Uterus (tissue), 4 donors: ENCODE results near the gene OR56A5. TPM values are rescaled to one million over a fixed set of nuclear protein-coding genes. Genes with fewer than 3 reads are reported as not detected.

Experiments
- DNase-seq, 2 donors: peaks; one replicate each; pipeline ENCODE4 v3.0.0-alpha.2; 2019 to 2020
- H3K27ac ChIP-seq, 2 donors: fragments of 200-600 bp; sonication (generic); 1 replicate in 1 of 2; 2 replicates in 1 of 2; pipeline ENCODE4 v1.5.1; 2016 to 2018
- H3K27me3 ChIP-seq, 2 donors: fragments of 200-600 bp; sonication (generic); one replicate each; pipeline ENCODE4 v1.5.1; 2018 to 2019; ENCODE audit warnings: control low read depth in 1 of 2
- H3K36me3 ChIP-seq, 2 donors: fragments of 200-600 bp; sonication (generic); one replicate each; pipeline ENCODE4 v1.5.1; 2019; ENCODE audit warnings: control low read depth in 1 of 2
- H3K4me1 ChIP-seq, 2 donors: fragments of 200-600 bp; sonication (generic); one replicate each; pipeline ENCODE4 v1.5.1; 2018 to 2019; ENCODE audit warnings: control low read depth in 1 of 2
- H3K4me3 ChIP-seq, 2 donors: fragments of 200-600 bp; sonication (generic); 1 replicate in 1 of 2; 2 replicates in 1 of 2; pipeline ENCODE4 v1.5.1; 2018 to 2019; ENCODE audit warnings: mild to moderate bottlenecking in 1 of 2
- H3K9me3 ChIP-seq, 2 donors: fragments of 200-600 bp; sonication (generic); one replicate each; pipeline ENCODE4 v1.5.1; 2019; ENCODE audit warnings: control low read depth in 1 of 2
- CTCF ChIP-seq, 4 experiments: fragments of 200-600 bp in 2 of 4; fragments of 450-650 bp in 2 of 4; sonication (generic) in 2 of 4; IDR thresholded peaks; one replicate each; pipeline ENCODE4 v1.5.1; 2016 to 2019; ENCODE audit warnings: antibody characterized with exemption in 4 of 4, mild to moderate bottlenecking in 2 of 4, moderate library complexity in 1 of 4
- POLR2A ChIP-seq, 2 donors: fragments of 450-650 bp; IDR thresholded peaks; one replicate each; pipeline ENCODE4 v1.6.1; 2016; ENCODE audit warnings: antibody characterized with exemption in 2 of 2, mild to moderate bottlenecking in 1 of 2, moderate library complexity in 1 of 2
- intact Hi-C: fragments of 100-400 bp; cut with DNase I; formaldehyde crosslinking; loops from one replicate; pipeline ENCODE4 v1.15.1; 2023; ENCODE audit warnings: low total_unique reads
- total RNA-seq, 4 donors: library from RNA; depleted of rRNA in 3 of 4; stranded (reverse); fragments of >200 nt in 3 of 4; gene quantifications; one replicate each; pipeline versions ENCODE4 v1.1.0 to v1.2.4, GENCODE V29; 2014 to 2023
- donor health status: DM: yes; HTN: yes; CAD: no.

The OR56A5 gene
- total RNA-seq, 4 donors from 2014 or later, result not detected

- Histone ChIP-seq H3K4me1 (no peaks in the 10 kb centered on the region), H3K36me3 (no peaks in the 10 kb centered on the region), H3K27ac (no peak overlapping the region), H3K9me3 (no peaks in the 10 kb centered on the region), H3K27me3 (no peaks in the 10 kb centered on the region), H3K4me3 (no peak overlapping the region)
- intact Hi-C loops, result no loop called here
- no peak for DNase-seq
- TF ChIP-seq CTCF (IDR thresholded peaks at IDR 0.05) (no peak), POLR2A (IDR thresholded peaks at IDR 0.05) (no peak)
Measured at GRCh38 chr11:6002202-6002699, 34.0 kb upstream of the OR56A5 start.

DNA sequence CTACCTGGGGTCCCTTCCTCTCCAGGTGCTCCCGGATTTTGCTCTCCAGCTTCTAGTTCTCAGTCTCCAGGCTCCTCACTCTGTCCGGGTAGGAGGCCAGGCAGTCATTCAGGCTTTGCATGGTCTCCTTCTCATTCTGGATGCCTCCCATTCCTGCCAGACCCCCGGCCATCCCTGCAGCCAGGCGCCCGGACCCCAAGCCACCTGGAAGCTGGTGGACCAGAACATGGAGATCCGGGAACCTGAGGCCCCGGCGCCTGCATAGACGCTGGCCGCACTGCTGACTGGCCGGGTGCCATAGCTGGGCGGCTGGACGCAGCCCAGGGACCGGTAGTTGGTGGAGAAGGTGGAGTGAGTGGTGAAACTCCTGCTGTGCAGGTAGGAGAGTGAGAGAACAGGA is 26.5 kb upstream of the OR56A5 start:
- no peaks in the 10 kb centered on the region for H3K4me1 ChIP-seq
- no peak overlapping the region for H3K27ac ChIP-seq
- no peaks in the 10 kb centered on the region for H3K27me3 ChIP-seq
- intact Hi-C loops, result no loop called here
- no peaks in the 10 kb centered on the region for H3K9me3 ChIP-seq
- TF ChIP-seq POLR2A (IDR thresholded peaks at IDR 0.05) (no peak), CTCF (IDR thresholded peaks at IDR 0.05) (no peak)
- no peak overlapping the region for H3K4me3 ChIP-seq
- no peaks in the 10 kb centered on the region for H3K36me3 ChIP-seq
- no peak for DNase-seq

DNA sequence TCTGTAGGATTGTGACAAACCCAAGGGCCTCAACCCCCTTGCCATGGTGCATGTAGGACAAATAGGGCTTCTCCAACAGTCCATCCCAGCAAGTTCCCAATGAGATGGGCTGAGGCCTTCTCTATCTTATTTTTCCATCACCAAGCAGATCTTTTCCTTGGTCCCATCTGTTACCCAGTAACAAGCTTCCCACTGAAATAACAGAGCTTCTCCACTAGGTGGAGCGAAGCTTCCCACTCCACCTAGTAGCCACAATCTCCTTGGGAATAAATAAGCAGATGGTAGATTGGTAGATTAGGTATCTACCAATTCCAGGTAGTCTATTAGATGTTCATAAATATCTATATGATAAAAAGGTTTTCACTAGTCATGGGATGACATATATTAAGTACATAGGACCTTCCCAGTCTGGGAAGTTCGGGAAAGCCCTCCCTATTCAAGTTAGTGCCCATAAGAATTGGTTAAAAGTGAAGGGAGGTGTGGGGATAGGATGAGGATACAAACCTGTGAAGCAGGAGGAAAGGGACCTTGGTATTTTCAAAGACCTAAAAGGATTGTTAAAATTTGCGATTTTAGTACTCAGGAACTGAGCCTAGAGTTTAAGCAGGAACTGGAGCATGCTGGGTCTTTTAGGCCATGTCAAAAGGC is 24.4 kb upstream of the OR56A5 start:
- TF ChIP-seq CTCF (IDR thresholded peaks at IDR 0.05), result peak in 2 of 4 experiments; percentile 16 to 28
- TF ChIP-seq POLR2A (IDR thresholded peaks at IDR 0.05), result no peak
- no peak for DNase-seq
- Histone ChIP-seq H3K27ac (no peak overlapping the region), H3K27me3 (no peaks in the 10 kb centered on the region), H3K4me3 (no peak overlapping the region), H3K9me3 (no peaks in the 10 kb centered on the region), H3K36me3 (no peaks in the 10 kb centered on the region), H3K4me1 (no peaks in the 10 kb centered on the region)
- intact Hi-C loops, result no loop called here

GRCh38 chr11:5992150-5992549 is 23.9 kb upstream of the OR56A5 start:
- intact Hi-C loops, result no loop called here
- Histone ChIP-seq H3K4me1 (no peaks in the 10 kb centered on the region), H3K27ac (no peak overlapping the region), H3K4me3 (no peak overlapping the region), H3K27me3 (no peaks in the 10 kb centered on the region), H3K9me3 (no peaks in the 10 kb centered on the region), H3K36me3 (no peaks in the 10 kb centered on the region)
- TF ChIP-seq CTCF (IDR thresholded peaks at IDR 0.05) (no peak), POLR2A (IDR thresholded peaks at IDR 0.05) (no peak)
- DNase-seq, result no peak

DNA sequence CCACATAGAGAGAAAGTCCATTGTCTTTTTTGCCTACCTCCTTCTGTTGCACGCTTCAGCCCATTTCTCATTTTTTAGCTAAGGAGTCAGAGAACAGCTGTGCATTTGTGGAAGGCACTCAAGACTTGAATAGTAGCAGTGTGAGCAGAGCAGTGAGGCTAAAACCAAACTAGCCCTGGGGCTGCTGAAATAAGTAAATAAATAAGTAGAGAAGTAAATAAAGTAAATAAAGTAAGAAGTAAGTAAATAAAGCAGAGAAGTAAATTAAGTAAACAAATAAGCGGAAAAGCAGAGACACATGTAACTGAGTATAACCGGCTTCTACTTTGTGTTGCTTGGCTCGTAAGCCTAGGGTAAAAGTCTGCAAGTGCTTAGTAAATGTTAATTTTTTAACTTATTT is 20.9 kb upstream of the OR56A5 start:
- intact Hi-C loops, result no loop called here

More for the DNA sequence above, 20.9 kb upstream of the OR56A5 start:
- Histone ChIP-seq H3K9me3 (no peaks in the 10 kb centered on the region), H3K27ac (no peak overlapping the region), H3K4me3 (no peak overlapping the region), H3K4me1 (no peaks in the 10 kb centered on the region), H3K36me3 (no peaks in the 10 kb centered on the region), H3K27me3 (no peaks in the 10 kb centered on the region)
- no peak for DNase-seq
- TF ChIP-seq POLR2A (IDR thresholded peaks at IDR 0.05), result no peak
- no peak for TF ChIP-seq CTCF (IDR thresholded peaks at IDR 0.05)
